NCI-H2029 (cell line): ENCODE results near the gene RGL4.

Source experiments
- DNase-seq: peaks from one replicate; lab custom pipeline; 2025; lab: John Stamatoyannopoulos, UW

The RGL4 gene

DNA sequence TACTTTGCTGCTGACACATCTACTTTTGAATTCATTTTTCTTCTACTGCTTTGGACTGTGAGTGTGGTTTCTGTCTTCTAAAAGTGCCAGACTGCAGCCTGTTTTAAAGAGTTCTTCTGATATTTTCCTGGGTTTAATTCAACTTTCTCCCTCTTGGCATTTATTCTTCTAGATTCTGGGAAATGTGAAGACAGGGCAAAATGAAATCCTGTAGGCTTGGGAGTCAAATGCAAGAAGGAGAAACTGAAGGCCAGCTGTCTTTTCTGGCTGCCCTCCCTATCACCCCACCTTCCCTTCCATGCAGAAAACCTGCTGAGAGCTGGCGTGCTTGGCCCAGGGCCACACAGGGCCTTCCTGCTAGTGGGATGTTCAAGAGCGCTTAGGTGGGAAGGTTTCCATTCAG, 52.5 kb downstream of the RGL4 start:
- no peak for DNase-seq

DNA sequence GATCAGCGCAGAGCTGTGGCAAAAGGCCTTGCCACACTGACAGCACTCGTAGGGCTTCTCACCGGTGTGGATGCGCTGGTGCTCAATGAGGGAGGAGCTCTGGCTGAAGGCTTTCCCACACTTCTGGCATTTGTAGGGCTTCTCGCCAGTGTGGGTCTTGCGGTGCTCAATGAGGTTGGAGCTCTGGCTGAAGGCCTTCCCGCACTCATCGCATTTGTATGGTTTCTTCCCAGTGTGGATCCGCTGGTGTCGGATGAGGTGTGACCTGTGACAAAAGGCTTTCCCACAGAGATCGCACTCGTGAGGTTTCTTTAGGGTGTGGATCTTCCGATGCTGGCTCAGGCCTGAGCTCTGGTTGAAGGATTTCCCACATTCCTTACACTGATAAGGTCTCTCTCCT, 53.2 kb downstream of the RGL4 start:
- no peak for DNase-seq

DNA sequence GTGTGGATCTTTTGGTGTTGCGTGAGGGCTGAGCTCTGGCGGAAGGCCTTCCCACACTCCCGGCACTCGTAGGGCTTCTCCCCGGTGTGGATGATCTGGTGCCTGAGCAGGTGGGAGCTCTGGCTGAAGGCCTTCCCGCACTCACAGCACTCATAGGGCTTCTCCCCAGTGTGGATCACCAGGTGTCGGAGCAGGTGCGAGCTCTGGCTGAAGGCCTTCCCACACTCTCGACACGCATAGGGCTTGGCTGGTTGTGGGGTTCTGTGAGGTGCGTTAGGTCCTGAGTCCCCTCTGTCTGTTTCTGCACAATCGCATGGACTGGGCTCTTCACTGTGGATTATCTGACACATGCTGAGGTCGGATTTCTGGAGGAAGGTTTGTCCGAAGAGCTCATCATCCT, 53.7 kb downstream of the RGL4 start:
- no peak for DNase-seq

- DNase-seq, result no peak
Observed at GRCh38 chr22:23745791-23746190, 55.0 kb downstream of the RGL4 start.
